ENCODE measurements around the gene SENP3.
A peak's percentile ranks its signal among the peaks of the same experiment; 100 is the strongest.
"Not testable (repeated sequence)": the region's sequence is repeated elsewhere in the genome, so short reads cannot be mapped to it uniquely, and the experiment has no call there.

SENP3 gene

DNA sequence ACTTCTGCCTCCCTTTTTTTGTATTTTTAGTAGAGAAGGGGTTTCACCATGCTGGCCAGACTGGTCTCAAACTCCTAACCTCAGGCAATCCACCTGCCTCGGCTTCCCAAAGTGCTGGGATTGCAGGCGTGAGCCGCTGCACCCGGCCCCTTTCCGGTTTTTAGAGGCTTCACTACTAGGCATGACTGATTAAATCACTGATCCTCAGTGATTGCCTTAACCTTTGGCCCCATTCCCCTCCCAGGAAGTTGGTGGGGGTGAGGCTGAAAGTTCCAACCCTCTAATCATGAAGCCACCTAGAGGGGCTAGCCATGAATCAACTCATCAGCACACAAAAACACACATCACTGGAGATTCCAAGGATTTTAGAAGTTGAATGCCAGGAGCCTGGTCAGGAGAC is 35.8 kb downstream of the SENP3 start:
- not testable (repeated sequence) for DNase-seq (ENCODE audit: low spot score)

DNA sequence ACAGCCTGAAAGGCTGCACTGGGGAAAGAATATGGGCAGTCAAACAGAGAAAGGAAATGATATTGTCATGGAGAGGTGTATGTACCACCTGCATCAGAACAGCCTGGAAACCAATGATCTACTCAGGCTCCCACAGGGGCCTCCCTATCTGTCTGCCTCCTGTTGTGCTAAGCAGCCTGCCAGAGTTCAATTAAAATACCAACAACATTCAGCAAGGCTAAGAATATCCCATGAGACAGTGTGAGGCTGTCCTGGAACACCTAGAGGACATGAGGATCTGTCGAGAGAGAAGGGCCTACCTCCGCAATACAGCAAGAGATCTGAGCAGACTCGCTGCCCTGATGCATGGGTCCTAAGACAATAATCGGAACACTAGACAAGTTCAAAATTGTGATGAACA is 44.6 kb downstream of the SENP3 start:
- DNase-seq (ENCODE audit: low spot score) = no peak

DNA sequence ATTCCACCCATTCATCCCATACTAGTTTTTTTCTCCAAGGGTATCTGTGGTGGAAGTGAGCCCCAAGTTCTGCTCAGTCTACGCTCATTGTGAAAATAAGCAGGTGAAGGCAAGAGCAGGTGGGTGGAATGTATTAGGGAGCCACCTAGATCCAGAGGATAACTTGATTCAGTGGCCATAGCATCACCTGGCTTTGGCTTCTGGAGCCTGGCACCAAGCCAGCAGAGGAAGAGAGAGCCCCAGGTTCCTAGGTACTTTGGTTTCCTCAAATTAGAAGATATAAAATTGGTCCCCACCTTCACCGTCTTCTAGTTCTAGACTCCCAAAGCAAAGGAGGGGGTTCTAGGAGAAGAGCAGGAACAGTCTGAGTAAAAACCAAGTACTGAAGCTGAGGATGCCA is 48.9 kb downstream of the SENP3 start:
- no peak for DNase-seq (ENCODE audit: low spot score)

DNA sequence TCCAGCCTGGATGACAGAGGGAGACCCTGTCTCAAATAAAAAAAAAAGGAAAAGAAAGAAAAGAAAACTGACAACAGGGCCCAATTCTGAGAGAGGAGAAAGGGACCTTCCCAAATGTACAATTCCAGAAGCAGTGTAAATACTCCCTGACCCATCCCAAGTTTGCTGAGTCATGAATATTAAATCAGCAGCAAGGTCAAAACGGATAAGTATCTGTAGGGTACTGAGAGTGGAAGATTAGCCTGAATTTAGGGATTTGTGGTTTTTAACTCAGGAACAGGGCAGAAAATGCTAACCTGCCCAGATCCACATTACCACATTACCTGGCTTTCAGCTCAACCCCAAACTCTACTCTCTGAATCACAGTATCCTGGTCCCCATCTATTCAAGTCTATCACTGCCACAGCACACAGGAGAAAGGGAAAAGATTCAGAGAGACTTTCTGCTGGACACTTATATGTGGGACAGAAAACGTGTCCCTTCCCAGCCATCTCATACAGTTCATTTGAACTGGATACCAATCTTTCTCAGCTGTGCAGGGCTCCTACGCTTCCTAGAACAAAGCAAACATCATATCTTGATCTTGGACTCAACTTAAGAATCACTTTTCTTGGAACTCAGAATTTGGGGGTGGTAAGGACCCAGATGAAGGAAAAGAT is 50.0 kb downstream of the SENP3 start:
- DNase-seq (ENCODE audit: low spot score) = no peak

DNA sequence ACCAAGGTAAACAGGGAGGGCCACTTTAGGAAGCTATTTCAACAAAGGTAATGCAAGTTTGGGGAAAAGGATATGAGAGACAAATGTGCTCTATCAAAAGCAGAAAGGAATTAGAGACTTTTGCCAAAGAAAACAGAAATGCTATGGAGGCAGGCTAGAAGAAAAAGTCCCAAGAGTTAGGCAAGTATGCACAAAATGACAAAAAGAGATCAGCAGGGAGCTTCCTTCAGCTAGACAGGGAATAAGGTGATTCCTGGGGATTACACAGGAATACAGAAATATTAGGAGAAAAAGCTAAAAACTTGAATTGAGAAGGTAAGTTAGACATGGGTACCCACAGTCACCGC is 50.5 kb downstream of the SENP3 start:
- DNase-seq (ENCODE audit: low spot score) = no peak

DNA sequence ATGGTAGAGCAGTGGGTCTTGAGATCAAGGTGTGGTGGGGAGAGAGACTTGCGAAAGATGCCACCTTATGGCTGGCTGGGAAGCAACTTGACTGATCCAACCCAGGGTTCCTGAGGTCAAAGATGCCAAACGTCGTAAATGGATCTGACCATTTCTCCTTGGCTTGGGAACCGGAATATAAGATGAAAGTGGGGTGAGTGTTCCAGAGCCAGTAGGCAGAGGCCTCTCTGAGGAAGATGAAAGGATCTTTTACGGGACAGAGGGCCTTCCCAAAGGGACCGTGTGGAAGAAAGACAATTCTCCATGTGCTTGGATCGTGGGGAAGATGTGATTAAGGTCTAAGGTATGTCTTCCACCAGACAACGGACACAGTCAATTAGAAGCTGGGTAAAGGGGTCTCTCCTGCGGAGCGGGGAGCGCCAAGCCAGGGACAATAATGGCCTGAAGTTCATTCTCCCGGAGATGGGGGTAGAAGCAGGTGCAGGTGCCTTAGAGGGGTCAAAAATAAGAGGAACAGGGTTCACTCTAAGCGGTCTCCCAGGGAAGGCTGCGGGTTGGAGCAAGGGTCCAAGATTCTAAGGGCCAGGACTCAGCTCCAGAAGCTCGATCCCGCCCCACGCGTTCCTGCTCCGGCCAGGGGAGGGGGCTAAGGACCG is 52.2 kb downstream of the SENP3 start:
- DNase-seq (ENCODE audit: low spot score) = peak; percentile 29

DNA sequence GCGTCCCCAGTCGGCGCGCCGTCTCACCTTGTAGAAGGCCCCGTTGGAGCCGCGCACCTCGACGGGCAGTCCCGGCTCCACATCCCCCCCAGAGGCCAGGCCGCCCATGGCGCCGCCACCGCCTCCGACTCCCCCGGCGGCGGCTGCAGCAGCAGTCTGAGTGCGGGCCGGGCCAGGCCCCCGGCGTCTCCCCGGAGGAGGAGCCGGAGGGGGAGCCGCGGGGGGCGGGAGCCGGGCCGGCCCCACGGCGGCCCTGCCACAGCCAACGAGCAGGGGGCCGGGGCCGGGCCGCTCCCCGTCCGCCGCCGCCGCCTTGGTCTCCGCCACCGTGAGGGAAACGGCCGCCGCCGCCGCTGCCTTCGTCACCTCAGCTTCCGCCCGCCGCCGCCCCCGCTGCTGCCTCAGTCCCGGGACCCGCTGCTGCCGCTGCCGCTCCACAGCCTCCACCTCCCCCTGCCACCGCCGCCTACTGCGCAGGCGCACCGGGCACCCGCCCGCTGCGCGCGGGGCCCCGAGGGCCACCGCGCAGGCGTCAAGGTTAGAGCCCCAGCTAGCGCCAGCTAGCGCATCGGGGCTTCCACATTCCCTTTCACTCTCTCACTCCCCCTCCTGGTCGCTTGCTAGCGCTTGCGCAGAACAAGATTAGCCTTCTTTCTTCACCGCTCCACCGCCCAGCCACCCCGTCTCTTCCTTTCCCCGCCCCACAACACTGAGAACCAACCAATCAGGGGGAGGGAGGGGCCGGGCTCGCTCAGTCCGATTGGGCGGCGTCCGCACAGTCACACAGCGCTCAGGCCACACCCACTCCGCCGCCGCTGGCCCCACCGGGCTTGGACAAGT is 52.9 kb downstream of the SENP3 start, which contains the start of gene FXR2:
FXR2 (minus strand) TSS at position 473 of the 840 bp plus-strand sequence; CDS start at position 108, 365 bp downstream.
- peak; percentile 99 for DNase-seq (ENCODE audit: low spot score)

DNA sequence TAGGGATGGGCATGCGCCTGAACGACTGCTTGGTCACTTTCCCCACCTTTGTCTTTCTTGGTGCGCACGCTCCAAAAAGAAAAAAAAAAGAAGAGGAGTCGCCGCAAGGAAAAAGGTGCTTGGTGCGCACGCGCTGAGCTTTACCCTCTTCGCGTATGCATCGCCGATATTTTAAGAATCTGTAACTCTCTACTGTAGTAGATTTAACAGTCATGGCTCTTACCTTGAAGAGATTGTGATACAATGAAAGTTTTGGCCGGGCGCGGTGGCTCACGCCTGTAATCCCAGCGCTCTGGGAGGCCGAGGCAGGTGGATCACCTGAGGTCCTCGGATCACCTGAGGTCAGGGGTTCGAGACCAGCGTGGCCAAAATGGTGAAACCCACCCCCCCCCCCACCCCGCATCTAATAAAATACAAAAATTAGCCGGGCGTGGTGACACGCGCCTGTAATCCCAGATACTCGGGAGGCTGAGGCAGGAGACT is 53.6 kb downstream of the SENP3 start:
- no peak for DNase-seq (ENCODE audit: low spot score)

DNA sequence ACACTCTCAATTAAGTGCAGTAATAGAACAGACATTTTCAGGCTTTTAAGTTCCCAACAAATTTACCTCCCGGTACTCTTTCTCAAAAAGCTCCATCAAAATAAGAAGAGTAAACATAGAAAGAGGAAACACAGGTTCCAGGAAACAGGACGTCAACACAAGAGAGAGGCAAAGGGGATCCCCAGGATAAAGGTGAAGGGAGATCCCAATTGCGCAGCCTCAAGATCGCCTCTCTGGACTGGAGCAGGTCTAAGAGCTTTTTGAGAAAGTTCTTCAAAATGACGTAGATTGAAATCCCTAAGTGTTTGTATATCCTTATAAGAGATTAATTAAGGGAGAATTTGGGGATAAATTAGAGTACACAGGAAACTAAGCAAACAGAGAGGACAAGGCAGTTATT is 56.9 kb downstream of the SENP3 start:
- no peak for DNase-seq (ENCODE audit: low spot score)

DNA sequence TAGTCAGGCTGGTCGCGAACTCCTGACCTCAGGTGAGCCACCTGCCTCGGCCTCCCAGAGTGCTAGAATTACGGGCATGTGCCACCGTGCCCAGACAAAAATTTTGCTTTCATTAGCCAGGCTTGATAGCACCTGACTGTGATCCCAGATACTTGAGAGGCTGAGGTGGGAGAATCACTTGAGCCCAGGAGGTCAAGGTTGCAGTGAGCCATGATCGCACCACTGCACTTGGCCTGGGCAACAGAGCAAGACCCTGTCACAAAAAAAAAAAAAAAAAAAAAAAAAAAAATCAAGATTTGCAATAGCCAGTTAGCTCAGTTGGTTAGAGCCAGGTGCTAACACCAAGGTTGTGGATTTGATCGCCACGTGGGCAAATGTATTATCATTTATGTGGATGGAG is 59.1 kb downstream of the SENP3 start:
- DNase-seq (ENCODE audit: low spot score) = no peak

Data from SW480 (cell line).